B cell (primary cell): ENCODE results near the gene IQCH. TPM values are rescaled to one million over a fixed set of nuclear protein-coding genes. Genes with fewer than 3 reads are reported as not detected.

ENCODE experiments used
- ATAC-seq: fragments of 200-7000 bp; cut with Tn5 transposase; one replicate; pipeline ENCODE4 v1.10.0; 2021; ENCODE audit warnings: low read depth, mild to moderate bottlenecking, moderate number of reproducible peaks, moderate library complexity
- CTCF ChIA-PET: fragments of 350-600 bp; sonication (Branson Sonifier 250); formaldehyde crosslinking; loops from one replicate; lab custom pipeline; 2021; ENCODE audit warnings: antibody characterized with exemption, inconsistent platforms; lab: Charles Lee
- POLR2A ChIA-PET: fragments of 350-600 bp; sonication (Branson Sonifier 250); formaldehyde crosslinking; loops from one replicate; lab custom pipeline; 2021; ENCODE audit warnings: antibody characterized with exemption; lab: Charles Lee
- DNase-seq: peaks from one replicate; pipeline ENCODE4 v3.0.0; 2013
- H2AFZ ChIP-seq: 2 replicates; pipeline ENCODE4 v1.6.1; 2012; ENCODE audit warnings: mild to moderate bottlenecking, low read depth, low read length; ENCODE audit not compliant: insufficient read depth, poor library complexity, severe bottlenecking
- H3K27ac ChIP-seq, 2 donors: 1 replicate in 1 of 2; 2 replicates in 1 of 2; pipeline ENCODE4 v1.5.1; 2012 to 2013; ENCODE audit warnings: low read length in 2 of 2, mild to moderate bottlenecking in 2 of 2, moderate library complexity in 1 of 2
- H3K27me3 ChIP-seq, 4 experiments: fragments of 200-600 bp in 1 of 4; sonication (generic) in 1 of 4; replicated peaks in 1 of 4; 1 replicate in 2 of 4; 2 replicates in 2 of 4; pipeline versions ENCODE4 v1.6.1 to v1.7.0; 2013 to 2016; ENCODE audit warnings: low read length in 3 of 4, mild to moderate bottlenecking in 2 of 4, mixed read lengths in 1 of 4, moderate library complexity in 1 of 4; ENCODE audit not compliant: insufficient read depth in 4 of 4, control insufficient read depth in 3 of 4; ENCODE audit errors: control extremely low read depth in 1 of 4
- H3K36me3 ChIP-seq, 2 experiments: replicated peaks in 1 of 2; 1 replicate in 1 of 2; 2 replicates in 1 of 2; pipeline versions ENCODE4 v1.6.1 to v1.7.1; 2013; ENCODE audit warnings: low read length in 1 of 2; ENCODE audit not compliant: insufficient read depth in 2 of 2, control insufficient read depth in 1 of 2; ENCODE audit errors: control extremely low read depth in 1 of 2, extremely low read depth in 1 of 2
- H3K4me1 ChIP-seq, 2 donors: fragments of 200-600 bp in 1 of 2; sonication (generic) in 1 of 2; 1 replicate in 1 of 2; 2 replicates in 1 of 2; pipeline versions ENCODE4 v1.5.1 to v1.6.1; 2013 to 2017; ENCODE audit warnings: low read length in 2 of 2; ENCODE audit not compliant: control insufficient read depth in 2 of 2, insufficient read depth in 2 of 2
- H3K4me2 ChIP-seq: replicated peaks from 2 replicates; pipeline ENCODE3; 2012; ENCODE audit warnings: mild to moderate bottlenecking, low read depth, low read length; ENCODE audit not compliant: poor library complexity, severe bottlenecking
- H3K4me3 ChIP-seq, 5 experiments: fragments of 200-600 bp in 1 of 5; sonication (generic) in 1 of 5; 1 replicate in 3 of 5; 2 replicates in 2 of 5; pipeline versions ENCODE4 v1.5.1 to v1.7.0; 2011 to 2016; ENCODE audit warnings: low read length in 4 of 5, mild to moderate bottlenecking in 4 of 5, low read depth in 2 of 5, control low read depth in 1 of 5, moderate library complexity in 1 of 5; ENCODE audit not compliant: insufficient read depth in 1 of 5; ENCODE audit errors: control extremely low read depth in 1 of 5, extremely low read depth in 1 of 5
- H3K79me2 ChIP-seq: fragments of 200-600 bp; sonication (generic); one replicate; pipeline ENCODE4 v1.6.0; 2016; ENCODE audit warnings: low read length; ENCODE audit not compliant: control insufficient read depth, insufficient read depth
- H3K9ac ChIP-seq: fragments of 200-600 bp; sonication (generic); 2 replicates; pipeline ENCODE4 v1.6.1; 2017; ENCODE audit warnings: mild to moderate bottlenecking, low read length, moderate library complexity
- H3K9me3 ChIP-seq, 3 donors: one replicate each; pipeline versions ENCODE4 v1.6.1 to v1.7.1; 2013; ENCODE audit warnings: low read length in 2 of 3; ENCODE audit not compliant: control insufficient read depth in 2 of 3, insufficient read depth in 1 of 3; ENCODE audit errors: control extremely low read depth in 1 of 3
- H4K20me1 ChIP-seq: 2 replicates; pipeline ENCODE4 v1.6.0; 2012; ENCODE audit warnings: mild to moderate bottlenecking, low read length; ENCODE audit not compliant: insufficient read depth, control insufficient read depth, poor library complexity, severe bottlenecking
- H3K27ac Mint-ChIP-seq: one replicate; pipeline ENCODE4 v1.8.0; 2021; ENCODE audit warnings: mixed read lengths
- H3K27me3 Mint-ChIP-seq: one replicate; pipeline ENCODE4 v1.8.0; 2021; ENCODE audit warnings: mixed read lengths
- H3K4me1 Mint-ChIP-seq: one replicate; pipeline ENCODE4 v1.8.0; 2021; ENCODE audit warnings: mixed read lengths
- H3K4me3 Mint-ChIP-seq: one replicate; pipeline ENCODE4 v1.8.0; 2021; ENCODE audit warnings: mixed read lengths
- H3K9me3 Mint-ChIP-seq: one replicate; pipeline ENCODE4 v1.8.0; 2022; ENCODE audit warnings: mixed read lengths; ENCODE audit not compliant: insufficient read depth
- CTCF ChIP-seq: fragments of 200-600 bp; IDR thresholded peaks from one replicate; pipeline ENCODE4 v1.8.0; 2022; ENCODE audit warnings: antibody characterized with exemption, mild to moderate bottlenecking
- EZH2 ChIP-seq: IDR thresholded peaks from 2 replicates; pipeline ENCODE4 v1.6.1; 2012; ENCODE audit warnings: borderline replicate concordance, low read depth, mild to moderate bottlenecking, moderate library complexity, low read length; ENCODE audit not compliant: insufficient read depth, poor library complexity, severe bottlenecking
- WGBS: methylation state at CpG from one replicate; pipeline ENCODE4 v1.1.5; 2013; ENCODE audit warnings: missing lambda C conversion rate; ENCODE audit not compliant: insufficient coverage; 5-methylcytosine and 5-hydroxymethylcytosine counted together
- intact Hi-C: fragments of 100-400 bp; cut with micrococcal nuclease; formaldehyde crosslinking; loops from one replicate; pipeline ENCODE4 v1.10.0; 2022
- polyA plus RNA-seq: library from polyadenylated mRNA; depleted of rRNA; stranded (reverse); fragments of >200 nt; gene quantifications from 2 replicates; pipeline ENCODE4 v1.2.3, GENCODE V29; 2012
- total RNA-seq, 2 donors: library from RNA; stranded (reverse); fragments of 120-200 nt in 1 of 2; gene quantifications; 1 replicate in 1 of 2; 2 replicates in 1 of 2; pipeline versions ENCODE4 v1.2.3 to v1.2.4, GENCODE V29; 2013 to 2022

IQCH gene
- total and polyA plus RNA-seq, 2 donors (not counting 1 experiment from before 2014, with no cell fraction given) = 1.6 TPM; not detected in 1

GRCh38 chr15:67421105-67421504, 166.5 kb downstream of the IQCH start:
- Histone ChIP-seq H3K36me3 (no peaks in the 10 kb centered on the region), H3K27me3 (no peaks in the 10 kb centered on the region), H4K20me1 (no peaks in the 10 kb centered on the region), H3K9ac (no peak overlapping the region), H3K27ac (no peak overlapping the region), H3K9me3 (no peaks in the 10 kb centered on the region), H3K4me3 (no peak overlapping the region), H3K4me1 (no peaks in the 10 kb centered on the region), H2AFZ (no peak overlapping the region), H3K4me2 (no peak overlapping the region), H3K79me2 (no peaks in the 10 kb centered on the region)
- no peak for DNase-seq
- no peak for ATAC-seq
- Mint-ChIP-seq H3K27ac (no peak overlapping the region), H3K4me3 (no peak overlapping the region), H3K27me3 (no peaks in the 10 kb centered on the region), H3K9me3 (no peaks in the 10 kb centered on the region), H3K4me1 (no peaks in the 10 kb centered on the region)
- ChIA-PET POLR2A (no interaction called here), CTCF (no interaction called here)
- 97% methylated on average over 4 of the region's 6 CpGs for WGBS
- intact Hi-C loops = no loop called here
- no peak for TF ChIP-seq EZH2
- no peak for TF ChIP-seq CTCF

GRCh38 chr15:67422296-67422695, 167.7 kb downstream of the IQCH start:
- Histone ChIP-seq H3K4me2 (no peak overlapping the region), H3K79me2 (no peaks in the 10 kb centered on the region), H3K9ac (no peak overlapping the region), H3K9me3 (no peaks in the 10 kb centered on the region), H3K4me1 (no peaks in the 10 kb centered on the region), H2AFZ (no peak overlapping the region), H3K36me3 (no peaks in the 10 kb centered on the region), H4K20me1 (no peaks in the 10 kb centered on the region), H3K27me3 (no peaks in the 10 kb centered on the region), H3K4me3 (no peak overlapping the region), H3K27ac (no peak overlapping the region)
- Mint-ChIP-seq H3K4me1 (no peaks in the 10 kb centered on the region), H3K27me3 (no peaks in the 10 kb centered on the region), H3K9me3 (no peaks in the 10 kb centered on the region), H3K27ac (no peak overlapping the region), H3K4me3 (no peak overlapping the region)
- WGBS = no CpG with 5 or more reads among the region's 1 CpG
- intact Hi-C loops = no loop called here
- no peak for ATAC-seq
- CTCF ChIA-PET = interaction anchor here (0.7 kb wide), 1 partner anchor 109 kb away, joined by 3 read pairs; no protein-coding TSS in a partner anchor
- TF ChIP-seq EZH2 (no peak), CTCF (no peak)
- POLR2A ChIA-PET = no interaction called here
- no peak for DNase-seq
